Measurements from ENCODE around the gene CFAP206.

DNA sequence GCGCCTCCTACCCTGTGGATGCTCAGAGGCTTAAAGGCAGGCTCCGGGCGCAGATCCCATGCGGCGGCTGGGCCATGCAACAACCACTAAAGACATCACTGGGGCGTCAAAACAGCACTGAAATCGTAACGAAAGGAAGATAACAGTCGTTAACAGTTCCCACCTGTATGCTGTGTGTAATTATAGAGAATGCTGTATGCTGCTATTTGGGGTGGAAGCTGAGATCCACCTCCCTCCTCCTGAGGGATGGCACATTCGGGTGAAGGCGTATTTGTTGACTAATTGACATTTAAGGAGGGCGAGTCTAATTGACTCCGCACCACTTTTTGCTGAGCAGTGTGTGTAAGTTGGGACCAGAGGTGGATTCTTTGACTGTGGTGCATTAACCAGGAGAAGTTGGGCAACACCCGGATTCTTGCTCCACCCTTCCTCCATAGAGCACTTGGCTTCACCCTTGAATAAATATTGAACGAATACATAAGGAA is 65.7 kb downstream of the CFAP206 start:
- TF ChIP-seq YY1 (IDR thresholded peaks at IDR 0.05; ENCODE audit: extremely low read depth, insufficient replicate concordance, low read depth, low read length) (no peak), ZFX (IDR thresholded peaks at IDR 0.05) (no peak), POLR2A (IDR thresholded peaks at IDR 0.05; ENCODE audit: borderline replicate concordance, extremely low read depth, insufficient read depth, insufficient read length) (no peak), SP1 (IDR thresholded peaks at IDR 0.05; ENCODE audit: low read depth) (no peak)
- TF ChIP-seq, protein P1, sequence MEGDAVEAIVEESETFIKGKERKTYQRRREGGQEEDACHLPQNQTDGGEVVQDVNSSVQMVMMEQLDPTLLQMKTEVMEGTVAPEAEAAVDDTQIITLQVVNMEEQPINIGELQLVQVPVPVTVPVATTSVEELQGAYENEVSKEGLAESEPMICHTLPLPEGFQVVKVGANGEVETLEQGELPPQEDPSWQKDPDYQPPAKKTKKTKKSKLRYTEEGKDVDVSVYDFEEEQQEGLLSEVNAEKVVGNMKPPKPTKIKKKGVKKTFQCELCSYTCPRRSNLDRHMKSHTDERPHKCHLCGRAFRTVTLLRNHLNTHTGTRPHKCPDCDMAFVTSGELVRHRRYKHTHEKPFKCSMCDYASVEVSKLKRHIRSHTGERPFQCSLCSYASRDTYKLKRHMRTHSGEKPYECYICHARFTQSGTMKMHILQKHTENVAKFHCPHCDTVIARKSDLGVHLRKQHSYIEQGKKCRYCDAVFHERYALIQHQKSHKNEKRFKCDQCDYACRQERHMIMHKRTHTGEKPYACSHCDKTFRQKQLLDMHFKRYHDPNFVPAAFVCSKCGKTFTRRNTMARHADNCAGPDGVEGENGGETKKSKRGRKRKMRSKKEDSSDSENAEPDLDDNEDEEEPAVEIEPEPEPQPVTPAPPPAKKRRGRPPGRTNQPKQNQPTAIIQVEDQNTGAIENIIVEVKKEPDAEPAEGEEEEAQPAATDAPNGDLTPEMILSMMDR (IDR thresholded peaks at IDR 0.05 in 2 of 3, conservative IDR thresholded peaks at IDR 0.05 in 1 of 3; ENCODE audit: borderline replicate concordance in 1 of 3, insufficient read depth in 1 of 3, low read depth in 2 of 3, low read length in 2 of 3), result no peak

Measured in HCT116 (cell line).